WTC11 (cell line): ENCODE data around the gene BFSP2.

Source experiments
- CTCF ChIP-seq: fragments of 200-600 bp; IDR thresholded peaks from 2 replicates; pipeline ENCODE4 v1.8.0; 2022; ENCODE audit warnings: antibody characterized with exemption
- ELF4 ChIP-seq: sonication (generic); formaldehyde crosslinking; IDR thresholded peaks from 2 replicates; pipeline ENCODE4 v1.8.1; 2022; ENCODE audit warnings: low read depth, mild to moderate bottlenecking, moderate library complexity, missing genetic modification reagents
- ETV6 ChIP-seq: sonication (generic); formaldehyde crosslinking; IDR thresholded peaks from 2 replicates; pipeline ENCODE4 v1.8.1; 2022; ENCODE audit warnings: mild to moderate bottlenecking, missing genetic modification reagents
- IRF2 ChIP-seq: sonication (generic); formaldehyde crosslinking; IDR thresholded peaks from 2 replicates; pipeline ENCODE4 v1.8.0; 2022; ENCODE audit warnings: low read depth, missing genetic modification reagents, borderline replicate concordance
- NR1H2 ChIP-seq: sonication (generic); formaldehyde crosslinking; IDR thresholded peaks from 2 replicates; pipeline ENCODE4 v1.9.0; 2021; ENCODE audit warnings: mild to moderate bottlenecking, moderate library complexity, missing genetic modification reagents
- OVOL2 ChIP-seq: fragments of 250-450 bp; sonication (Bioruptor Pico); IDR thresholded peaks from 2 replicates; pipeline ENCODE4 v1.9.0; 2021; ENCODE audit warnings: mild to moderate bottlenecking, borderline replicate concordance
- TCF7 ChIP-seq: sonication (generic); formaldehyde crosslinking; IDR thresholded peaks from 2 replicates; pipeline ENCODE4 v1.8.0; 2022; ENCODE audit warnings: mild to moderate bottlenecking, low read depth, missing genetic modification reagents, moderate library complexity
- TF ChIP-seq, protein P1 (sequence below): sonication (generic); formaldehyde crosslinking; IDR thresholded peaks from 2 replicates; pipeline ENCODE4 v1.8.0; 2022; ENCODE audit warnings: mild to moderate bottlenecking, missing genetic modification reagents

- TF ChIP-seq CTCF (no peak), ETV6 (CRISPR knock-in tag) (no peak), TCF7 (CRISPR knock-in tag) (no peak), ELF4 (CRISPR knock-in tag) (no peak), OVOL2 (CRISPR knock-in tag) (no peak), NR1H2 (CRISPR knock-in tag) (no peak), IRF2 (no peak)
- TF ChIP-seq, protein P1, sequence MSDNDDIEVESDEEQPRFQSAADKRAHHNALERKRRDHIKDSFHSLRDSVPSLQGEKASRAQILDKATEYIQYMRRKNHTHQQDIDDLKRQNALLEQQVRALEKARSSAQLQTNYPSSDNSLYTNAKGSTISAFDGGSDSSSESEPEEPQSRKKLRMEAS (CRISPR knock-in tag), result no peak
These were observed 18.3 kb upstream of the BFSP2 start for GRCh38 chr3:133381346-133382109.
